ENCODE results near the gene RAF1. TPM values are rescaled to one million over a fixed set of nuclear protein-coding genes. Genes with fewer than 3 reads are reported as not detected.

Gene RAF1
- total RNA-seq, 4 donors from 2014 or later = 73.2 to 107 (median 84.2) TPM

DNA sequence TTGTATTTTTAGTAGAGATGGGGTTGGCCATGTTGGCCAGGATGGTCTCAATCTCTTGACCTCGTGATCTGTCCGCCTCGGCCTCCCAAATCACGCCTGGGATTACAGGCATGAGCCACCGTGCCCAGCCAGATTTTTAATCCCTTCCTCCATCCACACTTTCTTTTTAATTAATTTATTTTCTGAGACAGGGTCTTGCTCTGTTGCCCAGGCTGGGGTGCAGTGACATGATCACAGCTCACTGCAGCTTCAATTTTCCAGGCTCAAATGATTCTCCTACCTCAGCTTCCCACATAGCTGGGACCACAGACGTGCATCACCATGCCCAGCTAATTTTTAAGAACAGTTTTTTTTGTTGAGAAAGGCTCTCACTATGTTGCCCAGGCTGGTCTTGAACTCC, 43.6 kb downstream of the RAF1 start:
- H3K36me3 ChIP-seq = peaks cover 4 to 36% (median 7%) of the 10 kb centered on the region in 3 donors
- WGBS, 2 donors = 95 to 98% methylated on average over 5 to 6 of the region's 6 CpGs
- no peak for DNase-seq
- H3K4me3 ChIP-seq = no peak overlapping the region
- intact Hi-C loops (cut with DNase I) = no loop called here
- H3K9me3 ChIP-seq = no peaks in the 10 kb centered on the region
- peaks cover 0 to 43% (median 0%) of the 10 kb centered on the region in 3 donors for H3K4me1 ChIP-seq
- H3K27me3 ChIP-seq = no peaks in the 10 kb centered on the region
- H3K27ac ChIP-seq = no peak overlapping the region
- TF ChIP-seq, protein P1, sequence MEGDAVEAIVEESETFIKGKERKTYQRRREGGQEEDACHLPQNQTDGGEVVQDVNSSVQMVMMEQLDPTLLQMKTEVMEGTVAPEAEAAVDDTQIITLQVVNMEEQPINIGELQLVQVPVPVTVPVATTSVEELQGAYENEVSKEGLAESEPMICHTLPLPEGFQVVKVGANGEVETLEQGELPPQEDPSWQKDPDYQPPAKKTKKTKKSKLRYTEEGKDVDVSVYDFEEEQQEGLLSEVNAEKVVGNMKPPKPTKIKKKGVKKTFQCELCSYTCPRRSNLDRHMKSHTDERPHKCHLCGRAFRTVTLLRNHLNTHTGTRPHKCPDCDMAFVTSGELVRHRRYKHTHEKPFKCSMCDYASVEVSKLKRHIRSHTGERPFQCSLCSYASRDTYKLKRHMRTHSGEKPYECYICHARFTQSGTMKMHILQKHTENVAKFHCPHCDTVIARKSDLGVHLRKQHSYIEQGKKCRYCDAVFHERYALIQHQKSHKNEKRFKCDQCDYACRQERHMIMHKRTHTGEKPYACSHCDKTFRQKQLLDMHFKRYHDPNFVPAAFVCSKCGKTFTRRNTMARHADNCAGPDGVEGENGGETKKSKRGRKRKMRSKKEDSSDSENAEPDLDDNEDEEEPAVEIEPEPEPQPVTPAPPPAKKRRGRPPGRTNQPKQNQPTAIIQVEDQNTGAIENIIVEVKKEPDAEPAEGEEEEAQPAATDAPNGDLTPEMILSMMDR (IDR thresholded peaks at IDR 0.05) = no peak

DNA sequence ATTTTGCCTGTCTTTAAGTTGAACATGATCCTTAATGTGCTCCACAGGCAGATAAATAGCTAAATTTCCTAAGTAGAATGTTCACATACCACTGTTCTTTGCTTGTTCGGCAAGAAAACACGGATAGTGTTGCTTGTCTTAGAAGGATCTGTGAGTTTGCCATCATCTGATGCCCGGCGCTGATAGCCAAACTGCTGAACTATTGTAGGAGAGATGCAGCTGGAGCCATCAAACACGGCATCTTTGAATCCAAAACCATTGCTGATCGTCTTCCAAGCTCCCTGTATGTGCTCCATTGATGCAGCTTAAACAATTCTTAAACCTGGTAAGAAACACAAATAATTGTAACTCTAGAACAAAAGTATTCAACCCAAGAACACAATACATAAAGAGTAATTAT, 45.5 kb downstream of the RAF1 start:
- DNase-seq = no peak
- no peaks in the 10 kb centered on the region for H3K9me3 ChIP-seq
- peaks cover 0 to 30% (median 0%) of the 10 kb centered on the region in 3 donors for H3K4me1 ChIP-seq
- no peak for TF ChIP-seq POLR2A (IDR thresholded peaks at IDR 0.05)
- TF ChIP-seq, protein P1 (IDR thresholded peaks at IDR 0.05) = no peak
- H3K27me3 ChIP-seq = no peaks in the 10 kb centered on the region
- no peak overlapping the region for H3K4me3 ChIP-seq
- peaks cover 4 to 55% (median 7%) of the 10 kb centered on the region in 3 donors for H3K36me3 ChIP-seq
- H3K27ac ChIP-seq = no peak overlapping the region
- intact Hi-C loops (cut with DNase I) = no loop called here
- WGBS, 2 donors = 89 to 94% methylated on average over 6 of the region's 6 CpGs

DNA sequence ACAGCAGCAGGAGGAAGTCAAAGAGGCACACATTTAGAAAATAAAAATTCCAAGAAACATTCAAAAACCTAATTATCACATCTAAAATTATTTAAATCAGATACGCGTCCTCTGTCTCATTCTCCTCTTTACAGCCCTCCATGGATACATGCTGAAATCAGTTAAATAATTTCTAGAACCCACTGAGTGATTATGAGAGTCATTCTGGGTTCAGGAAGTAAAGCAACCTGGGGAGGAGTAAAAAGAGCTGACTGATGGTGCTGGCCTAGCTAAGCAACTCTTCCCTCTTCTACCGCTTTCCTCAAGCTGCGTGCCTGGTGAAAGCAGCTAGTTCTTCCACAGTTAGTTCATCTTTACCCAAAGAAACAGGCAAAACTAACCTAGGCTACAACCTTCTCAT, 48.7 kb downstream of the RAF1 start:
- no peak for DNase-seq
- H3K4me1 ChIP-seq = no peaks in the 10 kb centered on the region
- H3K27ac ChIP-seq = no peak overlapping the region
- no peak overlapping the region for H3K4me3 ChIP-seq
- TF ChIP-seq, protein P1 (IDR thresholded peaks at IDR 0.05) = no peak
- TF ChIP-seq POLR2A (IDR thresholded peaks at IDR 0.05) = no peak
- H3K27me3 ChIP-seq = no peaks in the 10 kb centered on the region
- intact Hi-C loops (cut with DNase I) = no loop called here
- WGBS, 2 donors = 87 to 92% methylated on average over 4 of the region's 4 CpGs
- no peaks in the 10 kb centered on the region for H3K9me3 ChIP-seq
- H3K36me3 ChIP-seq = peaks cover 4 to 78% (median 14%) of the 10 kb centered on the region in 3 donors

DNA sequence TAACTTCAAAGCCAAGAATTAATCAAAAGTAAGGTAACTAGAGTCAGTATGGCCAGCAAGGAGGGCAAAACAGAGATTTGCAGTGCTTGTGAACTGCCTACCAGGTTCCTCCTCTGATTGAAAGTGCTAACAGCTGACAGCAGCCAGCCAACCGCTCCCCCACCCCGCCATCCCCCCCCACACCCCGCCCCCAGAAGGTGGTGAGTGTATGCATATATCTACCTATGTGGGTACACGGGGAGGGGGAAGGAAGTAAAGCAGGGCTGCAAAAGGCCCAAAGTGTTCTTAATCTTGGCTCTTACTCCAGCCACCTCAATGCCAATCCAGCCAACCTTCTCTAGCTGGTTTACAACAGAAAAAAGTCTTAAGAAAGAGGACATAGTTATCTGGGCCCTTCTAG, 50.7 kb downstream of the RAF1 start:
- 33 to 65% methylated on average over 4 of the region's 4 CpGs for WGBS, 2 donors
- H3K27me3 ChIP-seq = no peaks in the 10 kb centered on the region
- intact Hi-C loops (cut with DNase I) = no loop called here
- H3K4me1 ChIP-seq = no peaks in the 10 kb centered on the region
- no peak overlapping the region for H3K27ac ChIP-seq
- no peak for DNase-seq
- no peaks in the 10 kb centered on the region for H3K9me3 ChIP-seq
- TF ChIP-seq POLR2A (IDR thresholded peaks at IDR 0.05) = no peak
- TF ChIP-seq, protein P1 (IDR thresholded peaks at IDR 0.05) = no peak
- H3K4me3 ChIP-seq = no peak overlapping the region
- H3K36me3 ChIP-seq = peaks cover 9 to 91% (median 23%) of the 10 kb centered on the region in 3 donors

DNA sequence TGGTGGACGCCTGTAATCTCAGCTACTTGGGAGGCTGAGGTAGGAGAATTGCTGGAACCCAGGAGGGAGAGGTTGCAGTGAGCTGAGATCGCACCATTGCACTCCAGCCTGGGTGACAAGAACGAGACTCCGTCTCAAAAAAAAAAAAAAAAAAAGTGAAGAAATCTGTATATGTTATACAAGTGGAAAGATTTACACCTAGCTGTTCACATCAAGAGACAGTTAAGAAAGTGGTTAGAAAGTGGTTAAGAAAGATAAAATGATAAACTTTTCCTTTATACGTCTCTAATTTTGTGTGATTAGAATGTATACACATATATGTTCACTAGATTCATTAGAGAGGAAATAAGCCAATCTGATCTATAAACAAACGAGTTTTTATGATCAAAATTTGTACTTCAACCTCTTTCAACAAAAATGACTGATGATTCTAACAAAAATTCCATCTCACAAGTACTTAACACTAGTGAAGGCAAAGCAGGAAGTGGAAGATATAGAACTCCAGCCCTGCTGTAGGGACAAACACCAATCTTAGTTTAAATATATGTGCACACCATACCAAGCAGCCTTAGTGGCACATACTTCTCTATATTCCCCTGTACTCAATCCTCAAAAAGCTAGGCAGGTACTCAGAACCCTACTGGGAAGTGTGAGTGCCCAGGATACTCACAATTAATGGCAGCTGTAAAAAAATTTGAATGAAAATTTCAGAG, 51.2 kb downstream of the RAF1 start:
- no peak overlapping the region for H3K27ac ChIP-seq
- H3K4me3 ChIP-seq = no peak overlapping the region
- 84 to 88% methylated on average over 6 of the region's 6 CpGs for WGBS, 2 donors
- DNase-seq = no peak
- H3K27me3 ChIP-seq = no peaks in the 10 kb centered on the region
- TF ChIP-seq, protein P1 (IDR thresholded peaks at IDR 0.05) = no peak
- no peak for TF ChIP-seq POLR2A (IDR thresholded peaks at IDR 0.05)
- no peaks in the 10 kb centered on the region for H3K4me1 ChIP-seq
- intact Hi-C loops (cut with DNase I) = no loop called here
- peaks cover 10 to 91% (median 26%) of the 10 kb centered on the region in 3 donors for H3K36me3 ChIP-seq
- no peaks in the 10 kb centered on the region for H3K9me3 ChIP-seq
